Small intestine (tissue), 16 donors: ENCODE measurements around the gene ADAM21. TPM values are rescaled to one million over a fixed set of nuclear protein-coding genes. Genes with fewer than 3 reads are reported as not detected.
"Not testable (repeated sequence)": the region's sequence is repeated elsewhere in the genome, so short reads cannot be mapped to it uniquely, and the experiment has no call there.

Experiments
- DNase-seq, 2 donors: peaks; one replicate each; pipeline versions ENCODE4 v3.0.0 to v3.0.0-alpha.2; 2013
- FAIRE-seq: peaks from 2 replicates; lab custom pipeline; 2012; peaks lifted over from hg19 to GRCh38; lab: Jason Lieb, UNC
- H3K27ac ChIP-seq, 3 donors: one replicate each; pipeline ENCODE4 v1.5.1; 2013; ENCODE audit warnings: low read length in 2 of 3, mild to moderate bottlenecking in 2 of 3, control low read depth in 1 of 3, inconsistent platforms in 1 of 3, low read depth in 1 of 3, moderate library complexity in 1 of 3
- H3K27me3 ChIP-seq, 3 donors: one replicate each; pipeline ENCODE4 v1.6.1; 2013; ENCODE audit warnings: low read length in 3 of 3, inconsistent platforms in 1 of 3; ENCODE audit not compliant: control insufficient read depth in 3 of 3, insufficient read depth in 3 of 3
- H3K36me3 ChIP-seq, 3 donors: one replicate each; pipeline ENCODE4 v1.6.1; 2013; ENCODE audit warnings: low read length in 3 of 3, inconsistent platforms in 1 of 3, low read depth in 1 of 3, mild to moderate bottlenecking in 1 of 3, moderate library complexity in 1 of 3; ENCODE audit not compliant: control insufficient read depth in 3 of 3, insufficient read depth in 2 of 3
- H3K4me1 ChIP-seq, 3 donors: one replicate each; pipeline ENCODE4 v1.6.1; 2013; ENCODE audit warnings: low read length in 2 of 3, inconsistent platforms in 1 of 3, low read depth in 1 of 3, mild to moderate bottlenecking in 1 of 3, moderate library complexity in 1 of 3; ENCODE audit not compliant: control insufficient read depth in 3 of 3, insufficient read depth in 2 of 3
- H3K4me3 ChIP-seq, 3 donors: one replicate each; pipeline ENCODE4 v1.5.1; 2013; ENCODE audit warnings: low read length in 3 of 3, control low read depth in 1 of 3, inconsistent platforms in 1 of 3, low read depth in 1 of 3, mild to moderate bottlenecking in 1 of 3, moderate library complexity in 1 of 3
- H3K9me3 ChIP-seq, 2 donors: one replicate each; pipeline ENCODE4 v1.6.1; 2013; ENCODE audit warnings: low read depth in 1 of 2, low read length in 1 of 2; ENCODE audit not compliant: control insufficient read depth in 2 of 2, insufficient read depth in 1 of 2
- WGBS, 3 donors: extraction: QIAGEN DNeasy Blood & Tissue Kit; methylation state at CpG; one replicate each; pipeline ENCODE4 v1.1.7; 2013; 5-methylcytosine and 5-hydroxymethylcytosine counted together
- long read RNA-seq, 10 donors: transcript quantifications; one replicate each; lab custom pipeline, GENCODE V29; 2026
- polyA plus RNA-seq, 4 donors: library from polyadenylated mRNA; stranded (reverse) in 3 of 4; unstranded in 1 of 4; fragments of 200-250 nt in 3 of 4; fragments of 120-200 nt in 1 of 4; gene quantifications; one replicate each; pipeline versions ENCODE4 v1.2.1 to v1.2.3, GENCODE V29; 2013
- donor health status: healthy with polysubstance abuse.
- donor health status: control.
- donor health status: control.
- donor health status: Bipolar disorder and iron deficiency.
- donor health status: healthy.

ADAM21 gene
- polyA plus RNA-seq: under 1 TPM in 2 of 4 donors, not detected in 2; 0.06 to 0.13 TPM
- long read RNA-seq, donor 1: 0 reads
- long read RNA-seq, donor 2: 0 reads
- long read RNA-seq, donor 3: 0 reads
- long read RNA-seq, donor 4: 0 reads
- long read RNA-seq, donor 5: 0 reads
- long read RNA-seq, donor 6: 0 reads
- long read RNA-seq, donor 7: 0 reads
- long read RNA-seq, donor 8: 0 reads
- long read RNA-seq, donor 9: 0 reads
- long read RNA-seq, donor 10: 0 reads

DNA sequence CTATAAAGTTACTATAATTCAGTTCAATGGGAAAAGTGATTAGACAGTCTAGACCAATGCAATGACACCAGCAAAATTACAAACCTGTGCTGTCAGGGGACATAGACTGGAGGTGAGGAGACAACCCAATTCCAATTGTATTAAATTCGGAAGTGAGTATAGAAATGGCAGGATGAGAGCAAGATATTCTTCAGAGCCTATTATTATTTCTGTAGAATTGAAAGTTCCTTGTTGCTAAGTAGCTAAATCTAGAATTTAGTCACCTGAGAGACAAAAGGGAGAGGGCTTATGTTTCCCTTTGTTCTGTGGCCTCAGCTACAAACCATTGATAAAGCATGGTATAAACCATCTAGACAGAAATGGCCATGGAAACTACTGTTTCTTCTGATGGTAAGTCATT, at the start of gene ADAM21:
ADAM21 (plus strand) TSS at position 301 of the 400 bp plus-strand sequence. CDS start 5,326 bp downstream, outside the sequence.
- peaks cover 1 to 6% of the 10 kb centered on the region in 2 donors for H3K9me3 ChIP-seq
- H3K4me1 ChIP-seq: no peaks in the 10 kb centered on the region
- H3K4me3 ChIP-seq: no peak within 1 kb of the TSS
- no peaks in the 10 kb centered on the region for H3K27me3 ChIP-seq
- H3K27ac ChIP-seq: no peak within 1 kb of the TSS
- no peak for DNase-seq
- 89 to 93% (median 90%) methylated on average over 1 of the region's 1 CpG for WGBS, 3 donors
- H3K36me3 ChIP-seq: no peaks in the 10 kb centered on the region
- FAIRE-seq: no peak

GRCh38 chr14:70403335-70403734, 48.6 kb upstream of the ADAM21 start:
- not testable (repeated sequence) for H3K36me3 ChIP-seq, H3K9me3 ChIP-seq, H3K27me3 ChIP-seq, H3K4me3 ChIP-seq, H3K27ac ChIP-seq, H3K4me1 ChIP-seq, FAIRE-seq
- WGBS, 3 donors: 14 to 56% (median 46%) methylated on average over 4 of the region's 4 CpGs
- peak; percentile 58 to 70 for DNase-seq

DNA sequence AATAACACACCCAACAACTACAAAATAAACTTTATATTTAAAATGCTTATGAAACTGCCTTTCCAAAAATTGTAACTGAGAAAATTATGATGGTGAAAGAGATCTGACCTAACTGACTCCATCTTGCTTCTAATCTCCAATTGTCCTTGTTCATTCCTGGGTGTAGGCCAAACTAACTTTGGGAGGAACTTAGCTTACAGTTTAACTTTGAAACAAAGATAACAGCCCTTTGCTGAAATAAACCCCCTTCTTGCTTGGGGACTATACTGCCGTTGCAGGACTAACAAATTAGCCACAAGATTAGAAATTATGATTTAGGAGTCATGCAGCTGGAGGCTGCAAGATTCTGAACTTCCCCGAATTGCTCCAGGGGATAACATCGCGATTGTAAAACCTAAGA, 45.8 kb upstream of the ADAM21 start:
- not testable (repeated sequence) for H3K27ac ChIP-seq, H3K27me3 ChIP-seq, H3K4me1 ChIP-seq, H3K4me3 ChIP-seq, FAIRE-seq, H3K9me3 ChIP-seq, DNase-seq
- WGBS, 3 donors: 62 to 84% (median 74%) methylated on average over 4 of the region's 4 CpGs
- peaks cover 2 to 10% (median 5%) of the 10 kb centered on the region in 3 donors for H3K36me3 ChIP-seq

- H3K4me1 ChIP-seq: no peaks in the 10 kb centered on the region
- DNase-seq (no peak), FAIRE-seq (no peak)
- H3K36me3 ChIP-seq: peaks cover 2 to 10% (median 2%) of the 10 kb centered on the region in 3 donors
- H3K4me3 ChIP-seq: no peak overlapping the region
- no peak overlapping the region for H3K27ac ChIP-seq
- WGBS, 3 donors: 94 to 96% (median 95%) methylated on average over 4 of the region's 4 CpGs
- peaks cover 0 to 4% of the 10 kb centered on the region in 2 donors for H3K9me3 ChIP-seq
- no peaks in the 10 kb centered on the region for H3K27me3 ChIP-seq
Observed at GRCh38 chr14:70407621-70408020, 44.4 kb upstream of the ADAM21 start.

DNA sequence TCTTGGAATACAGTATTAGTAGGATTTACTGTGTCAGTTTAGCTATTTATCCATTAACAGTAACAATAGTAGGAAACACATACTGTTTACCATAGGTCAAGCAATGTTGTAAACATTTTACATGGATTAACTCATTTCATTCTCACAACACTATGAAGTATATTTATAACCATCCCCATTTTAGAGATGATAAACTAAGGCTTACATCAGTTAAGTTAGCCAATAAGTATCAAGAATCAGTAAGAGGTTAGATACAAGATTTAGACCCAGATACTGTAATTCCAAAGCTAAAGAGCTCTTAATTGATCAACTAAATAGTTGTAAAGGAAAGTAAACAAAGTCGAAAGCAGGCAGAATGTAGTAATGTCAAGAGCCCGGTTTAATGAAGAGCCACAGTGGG, 36.2 kb upstream of the ADAM21 start:
- FAIRE-seq (peak; percentile 15), DNase-seq (peak in 1 of 2 donors; percentile 5)
- Histone ChIP-seq H3K27ac (no peak overlapping the region), H3K9me3 (no peaks in the 10 kb centered on the region), H3K4me3 (peak overlapping the region in 2 of 3 donors; percentile 79 to 91), H3K36me3 (no peaks in the 10 kb centered on the region), H3K4me1 (peaks cover 0 to 2% (median 0%) of the 10 kb centered on the region in 3 donors), H3K27me3 (no peaks in the 10 kb centered on the region)
- 5 to 28% (median 25%) methylated on average over 2 of the region's 2 CpGs for WGBS, 3 donors

DNA sequence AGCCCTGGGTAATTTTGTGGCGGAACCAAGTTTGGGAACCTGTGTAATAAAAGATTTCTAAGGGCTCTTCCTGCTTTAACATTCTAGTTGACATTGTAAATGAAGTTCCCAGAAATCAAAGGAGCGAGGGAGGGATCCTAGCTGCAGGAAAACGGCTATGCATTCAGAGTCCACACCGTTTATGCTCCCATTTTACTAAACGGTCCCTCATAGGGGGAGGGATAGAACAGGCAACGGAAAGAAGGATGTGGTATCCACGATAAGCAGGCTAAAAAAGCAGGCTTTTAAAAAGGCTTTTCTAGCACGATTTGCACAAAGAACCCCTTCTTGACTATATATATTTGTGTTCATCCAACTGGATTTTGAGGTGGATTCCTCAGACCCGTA, 35.6 kb upstream of the ADAM21 start:
- Histone ChIP-seq H3K36me3 (no peaks in the 10 kb centered on the region), H3K9me3 (no peaks in the 10 kb centered on the region), H3K4me1 (peaks cover 0 to 2% (median 0%) of the 10 kb centered on the region in 3 donors), H3K4me3 (peak overlapping the region; percentile 71 to 91 (median 79)), H3K27ac (peak overlapping the region; percentile 74 to 91 (median 86)), H3K27me3 (no peaks in the 10 kb centered on the region)
- DNase-seq (peak in 1 of 2 donors; percentile 28), FAIRE-seq (no peak)
- 1 to 5% (median 4%) methylated on average over 9 of the region's 9 CpGs for WGBS, 3 donors

- WGBS, 3 donors: 1% methylated on average over 22 of the region's 22 CpGs
- H3K36me3 ChIP-seq: no peaks in the 10 kb centered on the region
- peaks cover 0 to 2% (median 0%) of the 10 kb centered on the region in 3 donors for H3K4me1 ChIP-seq
- peak within 1 kb of the TSS; percentile 74 to 91 (median 86) for H3K27ac ChIP-seq
- peak; percentile 93 for DNase-seq
- FAIRE-seq: no peak
- H3K9me3 ChIP-seq: no peaks in the 10 kb centered on the region
- H3K4me3 ChIP-seq: peak within 1 kb of the TSS; percentile 71 to 91 (median 79)
- H3K27me3 ChIP-seq: no peaks in the 10 kb centered on the region
Observed at GRCh38 chr14:70416725-70417349, 35.1 kb upstream of the ADAM21 start, which contains the start of gene SYNJ2BP. SYNJ2BP (minus strand) TSS chr14:70417090; CDS start chr14:70416963, 127 bp downstream.

DNA sequence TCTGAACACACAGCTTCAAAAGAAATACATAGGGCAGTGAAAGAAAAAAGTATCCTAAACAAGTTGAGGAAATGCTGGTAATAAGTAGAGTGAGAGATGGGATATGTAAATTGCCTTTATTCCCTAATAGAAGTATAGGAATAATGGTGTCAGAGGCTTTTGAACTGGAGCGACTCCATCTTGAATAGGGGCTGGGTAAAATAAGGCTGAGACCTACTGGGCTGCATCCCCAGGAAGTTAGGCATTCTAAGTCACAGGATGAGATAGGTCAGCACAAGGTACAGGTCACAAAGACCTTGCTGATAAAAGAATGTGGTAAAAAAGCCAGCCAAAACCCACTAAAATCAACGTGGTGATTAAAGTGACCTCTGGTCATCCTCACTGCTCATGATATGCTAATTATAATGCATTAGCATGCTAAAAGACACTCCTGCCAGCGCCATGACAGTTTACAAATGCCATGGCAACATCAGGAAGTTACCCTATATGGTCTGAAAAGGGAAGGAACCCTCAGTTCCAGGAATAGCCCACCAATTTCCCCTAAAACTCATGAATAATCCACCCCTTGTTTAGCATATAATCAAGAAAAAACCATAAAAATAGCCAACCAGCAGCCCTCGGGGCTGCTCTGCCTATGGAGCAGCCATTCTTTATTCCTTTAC, 32.6 kb upstream of the ADAM21 start:
- not testable (repeated sequence) for H3K4me1 ChIP-seq, H3K36me3 ChIP-seq, DNase-seq, H3K27ac ChIP-seq, H3K4me3 ChIP-seq, H3K9me3 ChIP-seq, FAIRE-seq, H3K27me3 ChIP-seq
- WGBS, 3 donors: 53 to 64% (median 64%) methylated on average over 4 of the region's 4 CpGs
